NCI-H2196 treated with DMSO at 0.1 percent for 48 hours (cell line): ENCODE results near the gene NAALADL2.
"Not testable (repeated sequence)": the region's sequence is repeated elsewhere in the genome, so short reads cannot be mapped to it uniquely, and the experiment has no call there.

Source experiments
- DNase-seq: peaks from one replicate; lab custom pipeline; 2025; ENCODE audit not compliant: unreplicated experiment; lab: John Stamatoyannopoulos, UW

Gene NAALADL2

DNA sequence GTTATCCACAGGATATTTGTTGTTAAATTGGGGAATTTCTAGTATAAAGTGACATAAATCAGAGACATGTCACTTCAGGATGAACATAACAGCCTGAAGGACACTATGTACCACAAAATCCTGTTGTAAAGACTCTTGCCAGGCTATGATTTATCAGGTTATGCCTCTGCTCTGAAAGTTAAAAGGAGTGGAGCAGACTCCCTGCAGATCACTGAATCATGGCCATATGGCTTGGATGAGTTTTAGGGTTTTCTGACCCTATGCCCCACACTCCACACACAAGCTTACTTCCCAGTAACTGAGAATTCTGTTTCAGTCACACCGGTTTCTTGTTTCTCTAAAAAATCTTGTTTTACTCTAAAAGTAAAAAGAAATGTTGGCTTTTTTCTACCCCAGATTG, 869.4 kb downstream of the NAALADL2 start:
- no peak for DNase-seq

DNA sequence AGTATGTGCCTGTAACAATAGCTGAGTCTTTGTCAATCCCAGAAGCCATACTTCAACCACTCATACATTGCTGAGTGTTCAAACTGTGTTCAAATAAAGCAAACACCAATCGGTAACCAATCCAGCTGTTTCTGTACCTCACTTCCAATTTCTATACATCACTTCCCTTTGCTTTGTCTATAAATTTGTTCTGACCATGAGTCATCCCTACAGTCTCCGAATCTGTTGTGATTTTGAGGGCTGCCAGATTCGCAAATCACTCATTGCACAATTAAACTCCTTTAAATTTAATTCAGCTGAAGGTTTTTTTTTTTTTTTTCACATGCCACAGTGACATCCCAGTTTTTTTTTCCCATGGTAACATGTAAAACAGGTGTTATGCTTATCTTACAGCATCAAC, 870.3 kb downstream of the NAALADL2 start:
- no peak for DNase-seq

DNA sequence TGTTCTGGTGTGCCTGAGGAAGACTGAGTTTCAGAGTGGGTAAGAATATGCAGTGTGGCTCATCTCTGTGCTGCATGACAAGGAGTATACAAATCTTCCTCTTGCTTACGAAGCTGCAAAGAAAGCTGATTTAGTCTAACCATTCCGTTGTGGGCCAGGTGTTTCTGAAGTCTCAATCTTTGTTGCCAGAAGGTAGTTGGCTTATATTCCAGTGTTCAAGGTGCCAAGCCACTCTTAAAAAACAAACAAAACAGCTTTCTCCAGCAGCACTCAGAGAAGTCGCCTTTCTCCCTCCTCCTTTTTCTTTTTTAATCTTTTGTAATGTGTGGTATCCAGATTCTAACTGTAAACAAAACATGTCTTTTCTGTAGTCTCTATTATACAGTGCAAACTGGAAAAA, 872.4 kb downstream of the NAALADL2 start:
- DNase-seq = no peak

DNA sequence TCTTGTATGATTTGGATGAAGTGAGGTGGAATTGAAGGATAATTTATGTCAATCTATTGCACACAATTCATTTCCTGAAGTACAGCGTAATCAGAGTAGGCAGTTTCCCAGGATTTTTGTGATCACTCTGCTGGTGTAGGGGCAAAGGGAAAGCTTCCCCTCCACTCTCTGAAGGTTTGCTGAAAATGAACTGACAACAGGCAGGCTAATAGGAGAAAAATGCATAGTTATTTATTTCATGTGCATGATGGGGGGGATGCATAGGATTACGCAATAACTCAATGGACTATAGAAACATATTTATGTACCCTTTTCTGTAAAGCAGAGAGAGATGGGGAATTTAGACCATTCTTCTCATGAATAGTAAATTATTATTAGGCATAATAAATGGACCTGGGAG, 872.9 kb downstream of the NAALADL2 start:
- no peak for DNase-seq

DNA sequence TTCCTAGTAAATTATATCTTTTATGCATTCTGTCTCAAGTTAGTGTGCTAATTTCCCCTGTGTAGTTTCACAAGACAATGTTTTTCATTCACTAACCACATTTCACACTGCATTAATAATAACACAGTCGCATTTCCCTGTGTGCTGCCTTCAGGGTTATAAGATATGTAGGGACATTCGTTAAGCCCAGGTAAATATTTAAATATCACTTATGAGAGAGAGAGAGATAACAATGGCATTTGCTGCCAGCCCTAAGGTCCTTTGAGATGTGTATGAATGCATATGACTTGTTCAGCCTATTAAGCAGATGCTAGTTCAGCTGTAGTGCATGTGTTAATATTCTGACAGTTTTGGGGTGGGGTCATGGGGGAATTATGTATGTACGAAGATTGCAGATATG, 876.7 kb downstream of the NAALADL2 start:
- no peak for DNase-seq

DNA sequence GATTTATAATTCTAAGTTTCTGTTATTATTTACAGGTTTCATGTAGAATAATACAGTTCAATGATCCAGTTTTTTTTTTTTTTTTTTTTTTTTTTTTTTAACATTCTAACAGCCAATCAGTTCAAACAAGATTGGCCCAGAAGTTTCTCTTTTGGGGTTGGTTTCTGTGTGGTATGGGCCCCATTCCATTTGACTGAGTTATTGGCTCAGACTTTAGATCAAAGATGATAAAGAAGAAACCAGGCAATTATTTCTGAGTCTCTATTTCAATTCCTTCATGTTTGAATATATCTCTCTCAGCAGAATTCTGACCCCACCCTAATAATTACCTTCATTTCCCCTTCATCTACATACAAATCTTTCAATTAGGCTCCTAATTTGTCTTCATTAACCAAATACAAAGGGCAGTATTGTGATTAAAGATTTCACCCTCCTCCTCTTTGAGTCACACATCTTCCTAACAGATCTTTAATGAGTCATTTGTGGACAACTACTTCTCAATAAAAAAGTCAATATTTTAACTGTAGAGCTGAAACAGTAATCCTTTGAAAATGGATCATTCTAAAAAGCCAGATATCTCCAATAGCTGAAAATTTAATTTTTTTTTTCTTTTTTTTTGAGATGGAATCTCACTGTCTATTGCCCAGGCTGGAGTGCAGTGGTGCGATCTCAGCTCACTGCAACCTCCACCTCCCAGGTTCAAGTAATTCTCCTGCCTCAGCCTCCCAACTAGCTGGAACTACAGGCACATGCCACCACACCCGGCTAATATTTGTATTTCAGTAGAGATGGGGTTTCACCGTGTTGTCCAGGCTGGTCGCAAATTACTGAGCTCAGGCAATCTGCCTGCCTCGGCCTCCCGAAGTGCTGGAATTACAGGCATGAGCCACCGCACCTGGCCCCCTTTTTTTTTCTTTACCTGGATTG, 878.8 kb downstream of the NAALADL2 start:
- no peak for DNase-seq

DNA sequence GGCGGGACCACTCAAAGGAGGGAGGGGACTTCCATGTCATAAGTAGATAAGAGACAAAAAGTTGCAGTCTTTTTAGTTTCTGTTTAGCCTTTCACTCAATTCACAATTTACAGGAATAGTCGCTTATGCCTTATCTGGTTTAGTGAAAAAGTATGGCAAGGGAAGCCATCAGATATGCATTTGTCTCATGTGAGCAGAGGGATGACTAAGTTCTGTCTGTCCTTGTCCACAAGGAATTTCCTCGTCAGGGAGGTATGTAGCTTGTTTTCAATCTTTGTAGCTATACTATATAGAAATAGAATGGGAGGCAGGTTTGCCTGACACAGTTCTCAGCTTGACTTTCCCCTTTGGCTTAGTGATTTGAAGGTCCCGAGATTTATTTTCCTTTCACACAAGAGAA, 882.8 kb downstream of the NAALADL2 start:
- DNase-seq = no peak

DNA sequence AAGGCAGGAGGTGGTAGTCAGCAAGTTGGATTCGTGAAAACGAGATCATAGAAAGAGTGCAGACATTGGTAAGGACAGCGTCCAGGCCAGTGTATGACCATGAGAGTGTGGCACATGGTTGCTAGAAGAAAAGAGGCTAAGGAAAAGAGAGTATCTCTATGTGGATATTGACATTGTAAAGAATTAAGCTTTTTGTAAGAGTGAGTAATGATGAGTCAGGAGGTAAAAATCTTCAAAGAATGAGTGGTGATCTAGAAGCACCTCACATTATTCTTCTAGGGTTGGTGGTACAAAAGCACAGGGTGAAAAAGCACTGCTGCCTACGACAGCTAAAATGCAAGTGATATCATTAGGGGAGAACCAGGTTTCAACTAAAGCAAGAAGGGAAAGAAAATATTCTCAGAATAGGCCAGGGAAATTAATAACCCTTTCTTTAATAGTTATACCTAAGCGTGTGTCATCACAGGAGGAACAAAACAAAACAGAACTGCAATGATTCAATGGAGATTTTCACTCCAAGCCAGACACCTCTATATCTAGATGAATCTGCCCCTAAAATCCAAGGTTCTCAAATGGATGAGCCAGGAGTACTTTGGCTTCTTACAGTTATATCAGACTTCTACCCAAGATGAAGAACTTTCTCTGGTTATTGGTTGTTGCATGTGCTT, 884.7 kb downstream of the NAALADL2 start:
- DNase-seq = no peak

DNA sequence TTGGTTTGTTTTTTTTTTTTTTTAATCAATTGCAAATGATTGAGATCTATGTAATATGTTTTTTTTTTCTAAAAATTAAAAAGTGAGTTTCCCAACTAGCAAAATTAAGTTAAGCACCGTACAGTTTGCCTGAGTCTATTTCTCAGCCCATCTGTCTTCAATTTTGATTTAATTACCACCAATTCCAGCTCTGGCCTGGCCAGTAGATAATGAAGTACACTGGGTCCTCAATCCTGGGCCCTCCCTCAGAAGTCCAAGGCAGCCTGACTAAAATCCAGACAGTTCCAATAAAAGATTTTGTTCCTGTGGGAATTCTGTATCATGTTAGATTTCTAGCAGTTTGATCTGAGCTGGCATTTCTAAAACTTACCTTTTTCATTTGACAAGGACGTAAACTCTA, 887.2 kb downstream of the NAALADL2 start:
- no peak for DNase-seq

DNA sequence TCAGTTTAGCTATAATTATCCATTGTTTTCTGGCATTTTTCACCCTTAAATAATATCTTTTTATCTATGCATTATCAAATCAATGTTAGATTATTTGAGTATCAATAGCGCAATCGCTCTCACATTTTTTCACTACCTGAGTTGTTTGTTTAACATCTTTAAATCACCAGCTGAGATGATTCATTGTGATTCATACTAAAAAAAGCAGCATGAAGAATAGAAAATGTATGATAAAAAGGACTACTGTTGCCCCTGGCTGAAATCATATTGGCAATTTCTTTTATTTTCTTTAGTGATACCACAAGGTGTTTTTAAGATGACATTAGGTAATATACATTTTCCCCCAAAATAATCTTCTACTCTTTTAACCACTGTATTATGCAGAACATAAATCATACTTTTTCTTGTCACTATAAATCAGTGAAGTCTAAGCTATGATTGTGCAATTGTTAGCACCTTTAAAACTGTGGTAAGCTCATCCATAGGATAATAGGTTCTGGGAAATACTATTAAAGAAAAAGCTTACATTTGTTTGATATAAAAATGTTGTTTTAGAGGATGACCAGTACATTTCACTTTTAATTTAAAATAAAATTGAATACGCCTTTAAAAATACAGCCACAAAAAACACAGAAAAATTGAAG, 889.1 kb downstream of the NAALADL2 start:
- DNase-seq = no peak

DNA sequence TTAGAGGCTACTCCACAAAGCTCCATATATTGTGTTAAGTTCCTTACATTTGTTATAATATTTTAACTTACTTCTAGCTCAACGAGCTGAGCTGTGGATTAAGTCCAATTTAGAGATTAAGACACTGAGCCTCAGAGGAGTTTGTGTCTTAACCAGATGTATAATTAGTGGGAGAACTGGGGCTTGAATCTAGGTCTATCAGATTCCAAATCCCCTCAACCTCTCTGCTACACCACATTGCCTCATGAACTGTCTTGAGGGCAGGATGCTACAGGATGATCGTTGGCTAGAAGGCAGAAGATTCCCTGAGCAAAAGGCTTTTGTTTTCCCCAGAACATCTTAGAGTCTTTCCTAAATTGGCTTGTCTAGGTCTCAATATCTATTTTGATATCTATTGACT, 890.8 kb downstream of the NAALADL2 start:
- DNase-seq = no peak

DNA sequence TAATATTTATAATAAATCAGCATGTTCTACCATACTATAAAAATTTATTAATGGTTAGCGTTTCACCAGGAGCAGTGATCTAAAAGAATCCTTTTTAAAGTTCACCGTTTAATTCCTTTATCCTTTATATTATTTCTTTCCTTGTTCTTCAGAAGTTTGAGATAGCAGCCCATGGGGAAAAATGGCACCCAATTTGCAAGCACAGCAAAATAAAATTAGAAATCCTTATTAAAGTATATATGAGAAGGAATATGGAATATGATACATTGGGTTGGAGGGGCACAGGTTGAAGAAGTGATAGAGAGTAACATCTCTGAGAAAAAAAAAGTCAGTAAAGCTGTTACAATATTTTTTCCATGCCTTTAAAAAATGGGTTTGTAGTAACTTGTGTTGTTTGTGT, 892.0 kb downstream of the NAALADL2 start:
- no peak for DNase-seq

DNA sequence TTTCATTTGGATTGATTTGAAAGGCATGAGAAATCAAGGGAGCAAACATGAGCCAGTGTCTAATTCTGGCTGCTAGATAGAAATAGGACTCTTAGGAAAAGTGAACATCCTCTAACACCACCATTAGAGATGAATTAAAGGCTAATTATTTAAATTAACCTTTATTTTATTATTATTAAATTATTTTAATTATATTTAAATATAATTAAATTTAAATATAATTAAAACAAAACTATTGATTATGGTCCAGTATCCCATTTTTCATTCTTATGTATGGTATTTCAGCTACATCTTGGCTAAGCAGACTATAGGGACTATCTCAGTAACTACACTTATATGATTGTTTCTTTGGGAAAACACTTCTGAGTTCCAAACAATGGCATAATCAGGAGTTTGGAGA, 904.8 kb downstream of the NAALADL2 start:
- no peak for DNase-seq

DNA sequence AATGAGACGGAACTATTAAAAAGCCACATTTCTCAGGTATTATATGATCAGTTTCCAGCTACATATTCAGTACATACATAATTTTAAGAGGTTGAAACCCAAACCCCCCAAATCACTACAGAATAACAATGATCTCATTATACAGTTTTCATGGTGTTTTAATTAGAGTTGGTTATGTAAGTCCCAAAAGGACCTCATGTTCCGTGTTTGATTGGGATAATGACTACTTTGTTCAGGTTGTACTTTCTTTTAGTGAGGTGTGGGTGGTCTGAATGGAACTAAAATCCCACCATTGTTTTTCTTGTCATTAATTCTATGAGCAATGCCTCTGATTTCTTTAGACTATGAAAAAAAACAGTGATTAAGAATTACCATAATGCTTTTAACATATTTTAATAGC, 905.6 kb downstream of the NAALADL2 start:
- DNase-seq = no peak

DNA sequence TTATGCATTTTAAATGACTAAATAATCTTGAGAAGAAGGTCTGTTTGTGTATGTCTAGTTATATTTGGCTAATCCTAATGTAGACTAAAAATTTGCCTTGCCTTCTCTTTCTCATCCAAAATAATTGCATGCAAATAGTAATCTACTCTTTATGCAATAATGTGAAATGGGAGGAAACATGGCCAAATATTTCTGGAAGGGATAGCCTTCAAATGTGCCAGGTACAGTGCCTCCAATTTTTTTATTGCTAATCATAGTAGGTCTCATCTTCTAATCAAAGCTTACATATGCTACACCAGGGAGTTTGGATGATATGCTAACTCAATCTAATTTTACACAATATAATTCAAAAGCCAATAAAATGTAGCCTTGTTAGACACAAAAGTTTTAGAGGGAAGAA, 911.3 kb downstream of the NAALADL2 start:
- DNase-seq = no peak

DNA sequence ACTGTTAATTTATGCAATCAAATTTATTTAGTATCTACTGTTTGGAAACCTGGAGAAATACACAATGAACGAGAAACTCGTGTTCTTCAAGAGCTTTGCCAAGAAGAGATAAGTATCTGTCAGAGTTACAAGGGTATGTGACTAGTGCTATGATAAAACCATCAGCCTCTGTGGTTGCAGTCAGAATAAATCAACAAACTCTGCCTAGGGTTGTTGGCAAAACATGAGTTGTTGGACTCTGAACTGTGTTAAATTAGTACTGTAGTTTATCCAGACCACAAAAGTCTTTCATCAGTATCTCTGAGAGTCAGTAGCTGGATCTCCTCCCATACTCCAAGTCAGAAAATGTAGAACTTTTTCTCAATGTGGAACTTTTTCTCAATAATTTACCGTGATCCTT, 918.4 kb downstream of the NAALADL2 start:
- DNase-seq = no peak

DNA sequence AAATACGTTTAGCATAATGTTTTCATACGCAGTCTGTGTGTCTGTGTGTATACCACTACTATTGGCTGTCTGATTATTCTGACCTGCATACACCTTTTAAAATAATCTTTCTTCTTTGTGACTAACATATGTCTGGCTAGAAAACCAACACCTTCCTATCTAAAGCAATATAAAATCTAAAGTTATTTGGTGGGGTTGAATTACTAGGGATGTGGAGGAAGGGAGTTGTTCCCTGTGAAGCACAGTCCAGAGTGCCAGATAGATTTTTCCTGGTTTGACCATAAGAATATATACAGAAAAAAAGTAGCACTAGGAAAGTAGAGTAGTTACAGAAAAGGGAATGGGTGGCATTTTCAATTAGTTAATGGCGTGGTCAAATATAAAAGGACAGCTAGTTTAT, 918.8 kb downstream of the NAALADL2 start:
- no peak for DNase-seq

DNA sequence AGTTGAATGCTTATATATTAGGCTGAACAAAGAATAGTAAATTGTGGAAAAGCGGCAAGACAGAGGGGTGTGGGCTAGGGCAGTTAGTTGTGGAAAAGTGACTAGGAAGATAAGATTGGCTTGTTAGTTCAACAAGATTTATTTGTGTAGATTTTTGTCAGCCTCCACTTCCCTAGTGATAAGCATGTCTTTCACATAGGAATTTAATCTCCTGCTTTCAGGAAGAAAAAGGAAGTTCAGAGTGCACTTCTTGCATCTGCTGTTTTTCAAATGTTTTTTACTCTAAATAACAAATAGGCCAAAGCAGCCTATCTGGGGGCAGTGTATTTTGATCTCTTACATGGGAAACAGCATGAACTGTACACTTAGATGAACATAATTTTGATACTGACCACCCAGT, 919.9 kb downstream of the NAALADL2 start:
- no peak for DNase-seq

DNA sequence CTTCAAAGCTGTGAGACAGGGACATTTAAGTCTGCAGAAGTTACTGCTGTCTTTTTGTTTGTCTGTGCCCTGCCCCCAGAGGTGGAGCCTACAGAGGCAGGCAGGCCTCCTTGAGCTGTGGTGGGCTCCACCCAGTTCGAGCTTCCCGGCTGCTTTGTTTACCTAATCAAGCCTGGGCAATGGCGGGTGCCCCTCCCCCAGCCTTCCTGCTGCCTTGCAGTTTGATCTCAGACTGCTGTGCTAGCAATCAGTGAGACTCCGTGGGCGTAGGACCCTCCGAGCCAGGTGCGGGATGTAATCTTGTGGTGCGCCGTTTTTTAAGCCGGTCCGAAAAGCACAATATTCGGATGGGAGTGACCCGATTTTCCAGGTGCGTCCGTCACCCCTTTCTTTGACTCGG, 928.0 kb downstream of the NAALADL2 start:
- not testable (repeated sequence) for DNase-seq

DNA sequence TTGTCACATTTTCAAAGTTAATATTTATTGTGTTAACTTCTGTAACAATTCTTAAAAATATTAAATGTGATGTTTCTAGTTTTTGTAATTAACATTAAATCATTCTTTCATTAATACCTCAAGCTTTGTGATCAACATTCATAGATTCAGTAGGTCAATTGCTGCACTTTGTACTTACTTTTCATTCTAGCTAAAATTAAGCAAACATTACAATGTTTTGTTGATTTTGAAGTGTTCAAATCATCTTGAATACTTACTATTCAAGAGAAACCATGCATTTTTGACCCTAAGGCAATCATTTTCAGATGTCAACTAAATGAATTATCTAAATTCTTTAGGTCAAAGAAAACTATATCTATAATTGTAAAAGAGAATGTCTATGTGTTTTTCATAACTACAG, 933.1 kb downstream of the NAALADL2 start:
- DNase-seq = no peak

DNA sequence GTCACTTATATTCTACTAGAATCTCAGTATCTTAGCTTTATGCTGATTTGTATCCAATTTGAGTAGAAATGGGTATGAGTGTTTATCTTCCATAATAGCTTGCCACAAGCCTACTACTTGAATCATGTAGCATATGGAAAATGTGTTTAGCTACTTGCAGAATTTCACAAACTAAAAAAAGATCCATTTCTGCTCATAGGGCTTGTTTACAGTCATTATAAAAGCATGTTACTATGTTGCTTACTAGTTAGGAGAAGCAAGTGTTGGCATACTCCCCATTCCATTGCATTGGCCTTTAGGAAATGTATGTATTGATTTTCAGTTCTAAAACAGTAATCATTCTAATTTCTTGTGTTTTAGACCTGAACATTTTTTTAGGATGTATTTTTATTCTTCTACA, 939.2 kb downstream of the NAALADL2 start:
- no peak for DNase-seq

DNA sequence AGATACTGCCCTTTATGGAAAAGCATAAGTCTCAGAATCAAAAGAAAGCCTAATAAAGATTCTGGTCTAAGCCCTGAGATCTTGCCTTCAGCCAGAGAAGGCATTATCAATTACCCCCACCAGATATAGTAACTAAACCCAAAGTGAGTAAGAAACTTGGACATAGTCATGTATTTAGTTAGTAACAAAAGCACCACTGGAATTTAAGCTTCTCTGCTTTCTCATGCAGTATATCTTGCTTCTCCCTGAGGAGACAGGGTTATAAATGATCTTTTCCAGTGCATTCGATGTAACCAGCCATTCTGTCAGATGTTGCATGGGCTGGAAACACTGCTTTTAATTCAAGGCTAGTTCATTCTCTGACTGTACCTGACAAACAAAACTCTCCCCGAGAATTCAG, 946.7 kb downstream of the NAALADL2 start:
- DNase-seq = no peak
